HPDE6-E6E7 (cell line): Measurements from ENCODE around the gene DIDO1.
"Not testable (repeated sequence)": the region's sequence is repeated elsewhere in the genome, so short reads cannot be mapped to it uniquely, and the experiment has no call there.

ENCODE experiments used
- DNase-seq: peaks from one replicate; pipeline ENCODE4 v3.0.0; 2011; ENCODE audit warnings: missing footprints; ENCODE audit errors: extremely low spot score

The DIDO1 gene

DNA sequence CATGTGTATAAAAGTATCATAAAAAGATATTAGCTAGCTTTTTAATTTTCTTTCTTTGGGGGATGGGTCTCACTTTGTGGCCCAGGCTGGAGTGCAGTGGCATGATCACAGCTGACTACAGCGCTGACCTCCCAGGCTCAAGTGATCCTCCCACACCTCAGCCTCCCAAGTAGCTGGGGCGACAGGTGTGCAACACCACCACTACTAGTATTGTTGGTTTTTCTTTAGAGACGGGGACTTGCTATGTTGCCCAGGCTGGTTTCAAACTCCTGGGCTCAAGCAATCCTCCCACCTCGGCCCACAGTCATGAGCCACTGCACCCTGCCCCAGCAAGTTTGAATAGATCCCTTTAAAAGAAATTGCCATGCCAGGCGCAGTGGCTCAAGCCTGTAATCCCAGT lies 71.2 kb downstream of the DIDO1 start:
- DNase-seq, result no peak

DNA sequence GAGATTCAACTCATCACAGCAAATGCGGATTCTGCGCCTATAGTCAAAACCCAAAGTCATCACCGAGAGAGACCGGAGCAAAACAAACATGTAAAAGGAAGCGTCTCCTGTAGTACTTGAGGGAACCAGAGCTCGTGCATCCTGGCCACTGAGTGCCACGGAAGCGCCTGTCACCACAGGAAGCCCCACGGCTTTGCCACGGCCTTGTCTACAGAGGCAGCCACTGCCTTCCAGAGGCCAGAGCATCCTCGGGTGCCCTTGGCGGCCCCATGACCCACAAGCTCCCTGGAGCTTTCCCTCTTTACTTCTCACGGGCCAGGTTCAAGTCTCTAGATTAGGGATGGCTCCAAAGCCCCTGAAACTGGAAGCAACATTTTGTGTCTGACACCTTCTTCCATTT lies 72.2 kb downstream of the DIDO1 start:
- DNase-seq, result no peak

DNA sequence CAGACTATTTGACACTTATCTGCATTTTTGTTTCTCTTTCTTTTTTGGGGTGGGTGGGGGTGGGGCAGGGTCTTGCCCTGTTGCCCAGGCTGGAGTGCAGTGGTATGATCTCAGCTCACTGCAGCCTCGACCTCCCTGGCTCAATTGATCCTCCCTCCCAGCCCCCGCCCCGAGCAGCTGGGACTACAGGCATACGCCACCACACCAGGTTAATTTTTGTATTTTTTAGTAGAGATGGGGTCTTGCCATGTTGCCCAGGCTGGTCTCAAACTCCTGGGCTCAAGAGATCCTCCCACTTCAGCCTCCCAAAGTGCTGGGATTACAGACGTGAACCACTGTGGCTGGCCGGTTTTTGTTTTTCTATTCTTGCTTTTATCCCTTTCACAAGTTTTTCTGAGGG lies 73.0 kb downstream of the DIDO1 start:
- not testable (repeated sequence) for DNase-seq

DNA sequence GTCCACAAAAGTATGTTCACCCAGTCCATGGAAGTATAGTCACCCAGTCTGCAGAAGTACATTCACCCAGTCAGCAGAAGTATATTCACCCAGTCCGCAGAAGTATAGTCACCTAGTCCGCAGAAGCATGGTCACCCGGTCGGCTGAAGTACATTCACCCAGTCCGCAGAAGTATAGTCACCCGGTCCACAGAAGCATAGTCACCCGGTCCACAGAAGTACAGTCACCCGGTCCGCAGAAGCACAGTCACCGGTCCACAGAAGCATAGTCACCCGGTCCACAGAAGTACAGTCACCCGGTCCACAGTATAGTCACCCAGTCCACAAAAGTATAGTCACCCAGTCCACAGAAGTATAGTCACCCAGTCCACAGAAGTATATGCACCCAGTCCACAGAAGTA lies 73.5 kb downstream of the DIDO1 start:
- DNase-seq, result no peak

DNA sequence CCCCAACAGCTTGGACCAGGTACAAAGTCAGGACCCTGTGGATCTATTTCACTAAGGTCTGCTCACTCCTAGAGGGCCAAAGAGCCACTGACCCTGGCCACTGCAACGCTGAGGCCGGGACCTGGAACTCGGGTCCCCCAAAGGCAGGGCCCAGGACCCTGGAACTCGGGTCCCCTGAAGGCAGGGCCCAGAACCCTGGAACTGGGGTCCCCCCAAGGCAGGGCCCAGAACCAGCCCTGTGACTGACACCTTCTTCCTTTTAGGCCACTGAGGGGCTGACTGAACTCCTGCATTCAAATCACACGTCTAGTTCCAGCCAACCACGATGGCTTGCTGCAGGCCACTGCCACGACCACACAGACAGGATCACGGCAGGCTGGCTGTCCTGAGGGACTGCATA lies 74.1 kb downstream of the DIDO1 start:
- no peak for DNase-seq

DNA sequence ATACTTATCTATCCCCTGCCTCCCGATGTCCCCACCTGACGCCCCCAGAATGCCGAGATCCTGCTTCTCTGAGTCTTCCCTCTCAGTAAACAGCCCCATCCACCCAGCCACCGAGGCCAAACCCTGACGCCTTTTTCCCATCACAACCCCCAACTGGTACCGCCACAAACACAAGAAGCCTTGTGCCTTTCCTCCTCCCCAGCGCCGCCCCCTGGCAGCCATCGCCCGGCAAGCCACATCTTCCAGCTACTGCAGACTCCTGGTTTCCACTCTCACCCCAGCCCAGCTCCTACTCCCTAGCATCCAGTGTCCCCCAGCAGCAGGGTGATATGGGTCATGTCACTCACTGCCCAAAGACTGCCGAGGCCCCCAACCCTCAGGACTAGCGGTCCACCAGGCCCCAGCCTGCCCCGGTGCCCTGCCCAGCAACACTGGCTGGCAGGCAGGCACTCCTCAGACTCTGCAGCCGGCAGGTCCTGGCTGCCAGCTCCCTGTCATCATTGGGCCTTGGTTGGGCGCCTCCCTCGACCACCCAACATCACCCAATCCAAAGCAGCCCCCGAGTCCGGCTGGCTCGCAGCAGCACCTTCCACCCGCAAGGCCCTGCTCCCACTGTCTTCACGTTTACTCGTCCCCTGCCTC lies 75.9 kb downstream of the DIDO1 start:
- DNase-seq, result no peak

DNA sequence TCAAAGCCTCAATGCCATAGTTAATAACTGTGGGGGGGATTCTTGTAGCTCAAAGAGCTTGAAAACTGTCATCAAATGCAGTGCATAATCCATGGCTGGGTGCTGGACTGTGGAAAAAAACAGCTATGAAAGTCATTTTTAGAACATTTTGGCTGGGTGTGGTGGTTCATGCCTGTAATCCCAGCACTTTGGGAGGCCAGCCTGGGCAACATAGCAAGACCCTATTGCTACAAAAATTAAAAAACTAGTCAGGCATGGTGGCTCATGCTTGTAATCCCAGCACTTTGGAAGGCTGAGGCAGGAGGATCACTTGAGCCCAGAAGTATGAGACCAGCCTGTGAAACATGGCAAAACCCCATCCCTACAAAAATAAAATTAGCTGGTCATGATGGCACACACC lies 76.9 kb downstream of the DIDO1 start:
- DNase-seq, result no peak

DNA sequence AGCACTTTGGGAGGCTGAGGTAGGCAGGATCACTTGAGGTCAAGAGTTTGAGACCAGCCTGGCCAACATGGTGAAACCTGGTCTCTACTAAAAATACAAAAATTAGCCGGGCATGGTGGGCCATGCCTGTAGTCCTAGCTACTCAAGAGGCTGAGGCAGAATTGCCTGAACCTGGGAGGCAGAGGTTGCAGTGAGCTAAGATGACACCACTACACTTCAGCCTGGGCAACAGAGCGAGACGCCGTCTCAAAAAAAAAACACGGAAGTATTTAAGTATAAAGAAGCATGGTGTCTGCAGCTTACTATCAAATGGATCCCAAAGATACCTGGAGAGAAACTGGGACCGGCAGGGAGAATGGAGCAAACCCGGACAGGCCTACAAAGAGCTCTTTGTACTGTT lies 77.4 kb downstream of the DIDO1 start:
- DNase-seq, result not testable (repeated sequence)

DNA sequence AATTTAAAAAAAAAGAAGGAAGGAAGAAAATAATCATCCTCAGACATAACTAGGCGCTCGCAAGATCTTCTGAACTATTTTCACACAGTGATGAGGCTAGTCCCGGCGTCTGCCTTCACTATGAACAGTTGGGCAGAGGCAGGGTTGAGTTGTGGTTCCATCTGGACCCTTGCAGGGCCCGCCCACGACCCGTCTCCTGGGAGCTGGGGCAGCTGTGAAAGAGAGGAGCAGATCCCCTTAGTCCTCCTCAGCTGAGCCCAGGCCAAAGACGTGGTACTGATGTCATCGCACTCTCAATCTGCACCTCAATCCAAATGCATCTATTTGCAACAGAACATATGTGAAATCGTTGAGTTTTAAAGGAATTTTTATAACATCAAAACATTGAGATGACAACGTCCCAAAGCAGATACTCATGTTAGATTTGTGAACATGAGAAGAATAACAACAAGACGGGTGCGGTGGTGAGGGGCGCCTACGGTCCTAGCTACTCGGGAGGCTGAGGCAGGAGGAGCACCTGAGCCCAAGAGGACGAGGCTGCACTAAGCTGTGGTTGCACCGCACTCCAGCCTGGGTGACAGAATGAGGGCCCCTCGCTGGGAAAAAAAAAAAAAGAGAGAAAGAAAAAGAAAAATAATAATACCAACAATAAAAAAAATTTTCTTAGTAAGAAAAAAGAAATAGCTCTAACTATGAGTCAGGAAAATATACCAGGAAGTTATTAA lies 80.0 kb downstream of the DIDO1 start:
- DNase-seq, result no peak

DNA sequence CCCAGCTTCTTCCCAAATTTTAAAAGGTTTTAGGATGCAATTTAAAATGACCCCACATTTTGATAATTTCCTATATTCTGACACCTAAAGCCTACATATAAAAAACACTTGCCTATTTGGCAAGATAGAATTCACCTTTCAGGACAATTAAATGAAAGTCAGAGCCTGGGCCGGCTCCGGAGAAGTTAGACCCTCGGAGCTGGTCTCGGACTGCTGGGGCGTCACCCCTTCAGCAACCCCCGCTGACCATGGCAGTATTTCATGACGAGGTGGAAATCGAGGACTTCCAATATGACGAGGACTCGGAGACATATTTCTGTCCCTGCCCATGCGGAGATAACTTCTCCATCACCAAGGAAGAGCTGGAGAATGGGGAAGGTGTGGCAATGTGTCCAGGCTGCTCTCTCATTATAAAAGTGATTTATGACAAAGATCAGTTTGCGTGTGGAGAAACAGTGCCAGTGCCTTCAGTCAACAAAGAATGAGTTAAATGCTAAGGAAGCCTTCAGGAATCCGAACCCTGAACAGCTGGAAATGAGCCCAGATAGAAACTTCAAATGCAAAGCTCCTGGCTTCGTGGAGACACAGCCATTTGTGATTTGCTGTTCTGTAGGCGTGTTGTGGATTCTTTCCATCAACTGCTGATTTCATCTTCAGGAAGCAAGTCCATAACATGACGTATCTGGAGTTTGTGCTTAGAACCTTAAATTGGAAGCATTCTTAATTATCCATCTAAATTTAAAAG lies 80.7 kb downstream of the DIDO1 start:
- DNase-seq, result no peak

DNA sequence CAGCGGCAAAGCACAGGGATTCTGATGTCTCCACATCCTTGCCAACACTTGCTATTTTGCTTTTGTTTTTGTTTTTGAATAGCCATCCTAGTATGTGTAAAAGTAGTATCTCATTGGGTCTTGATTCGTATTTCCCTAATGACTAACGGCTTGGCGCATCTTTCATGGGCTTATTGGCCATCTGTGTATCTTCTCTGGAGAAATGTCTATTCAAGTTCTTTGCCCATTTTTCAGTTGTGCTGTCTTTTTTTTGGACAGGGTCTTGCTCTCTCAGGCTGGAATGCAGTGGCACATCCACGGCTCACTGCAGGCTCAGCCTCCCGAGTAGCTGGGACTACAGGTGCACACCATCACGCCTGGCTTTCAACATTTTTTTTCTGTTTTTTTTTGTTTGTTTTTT lies 82.1 kb downstream of the DIDO1 start:
- DNase-seq, result no peak

DNA sequence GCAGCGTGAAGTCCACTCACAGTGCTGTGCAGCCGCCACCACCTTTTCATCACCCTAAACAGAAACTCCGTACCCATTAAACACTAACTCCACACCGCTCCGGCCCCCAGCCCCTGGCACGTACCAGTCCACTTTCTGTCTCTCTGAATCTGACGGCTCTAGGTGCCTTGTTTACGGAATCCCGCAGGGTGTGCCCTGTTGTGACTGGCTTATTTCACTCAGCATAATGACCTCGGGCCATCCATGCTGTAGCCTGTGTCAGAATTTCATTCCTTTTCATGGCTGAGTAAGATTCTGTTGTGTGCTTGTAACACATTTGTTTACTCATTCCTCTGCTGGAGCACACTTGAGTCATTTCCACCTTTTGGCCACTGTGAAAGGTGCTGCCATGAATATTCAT lies 82.6 kb downstream of the DIDO1 start:
- DNase-seq, result no peak

DNA sequence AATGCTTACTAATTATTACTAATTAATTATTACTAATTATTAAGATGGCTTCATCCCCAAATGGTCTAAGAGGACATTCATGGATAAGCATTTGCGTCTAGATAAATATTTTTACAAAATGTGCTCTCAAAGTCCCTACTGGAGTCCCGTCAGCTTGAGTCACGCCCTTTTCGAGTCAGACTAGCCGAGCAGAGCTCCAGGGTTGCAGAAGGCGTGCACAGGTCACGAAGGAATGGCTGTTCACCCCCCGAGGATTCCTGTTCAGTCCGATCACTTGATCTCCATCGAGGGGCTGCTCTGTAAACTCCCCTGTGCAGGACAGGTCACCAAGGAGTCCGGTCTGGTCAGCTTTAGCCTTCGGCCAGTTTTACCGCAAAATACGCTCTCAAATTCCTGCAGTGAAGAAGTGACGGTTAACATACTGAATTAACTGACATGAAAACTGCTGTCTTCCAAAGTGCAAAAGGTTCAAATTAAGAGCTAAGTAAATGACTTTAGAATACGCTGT lies 84.5 kb downstream of the DIDO1 start:
- DNase-seq, result no peak

DNA sequence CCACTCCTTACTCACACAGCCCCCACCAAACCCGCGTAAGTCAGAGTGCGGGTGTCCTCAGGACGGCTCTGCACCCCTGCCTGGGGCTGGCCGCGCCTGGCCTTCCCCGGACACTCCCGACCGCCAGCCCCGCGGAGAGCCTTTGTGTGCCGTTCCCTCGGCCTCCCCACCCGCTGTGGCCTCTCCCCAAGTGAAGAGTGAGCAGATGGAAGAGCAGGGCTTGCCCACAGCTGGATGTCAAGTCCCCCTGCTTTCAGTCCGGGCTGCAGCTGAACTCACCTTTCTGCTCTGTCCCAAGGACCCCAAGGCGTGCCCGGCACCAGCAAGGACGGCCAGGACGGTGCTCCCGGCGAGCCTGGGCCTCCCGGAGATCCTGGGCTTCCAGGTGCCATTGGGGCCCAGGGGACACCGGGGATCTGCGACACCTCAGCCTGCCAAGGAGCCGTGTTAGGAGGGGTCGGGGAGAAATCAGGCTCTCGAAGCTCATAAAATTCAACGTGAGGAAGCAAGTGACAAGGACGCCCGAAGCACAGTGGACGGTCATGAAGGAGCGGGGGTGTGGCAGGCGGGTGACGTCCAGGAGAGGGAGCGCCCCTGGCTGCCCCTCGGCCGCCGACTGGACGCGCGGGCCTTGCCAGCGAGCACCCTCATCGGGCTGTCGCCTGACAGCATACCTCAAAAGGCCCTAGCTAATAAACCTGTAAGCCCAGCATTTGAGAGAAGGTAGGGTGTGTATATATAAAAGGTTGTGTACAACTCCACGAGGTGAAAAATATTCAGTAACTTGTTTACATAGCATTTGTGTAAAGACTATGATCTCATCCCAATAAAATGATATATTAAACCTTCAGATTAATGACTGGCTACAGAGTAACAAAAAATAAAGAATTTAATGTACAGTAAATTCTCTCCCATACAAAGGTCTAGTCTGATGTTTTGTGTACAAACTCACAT lies 85.8 kb downstream of the DIDO1 start:
- no peak for DNase-seq

DNA sequence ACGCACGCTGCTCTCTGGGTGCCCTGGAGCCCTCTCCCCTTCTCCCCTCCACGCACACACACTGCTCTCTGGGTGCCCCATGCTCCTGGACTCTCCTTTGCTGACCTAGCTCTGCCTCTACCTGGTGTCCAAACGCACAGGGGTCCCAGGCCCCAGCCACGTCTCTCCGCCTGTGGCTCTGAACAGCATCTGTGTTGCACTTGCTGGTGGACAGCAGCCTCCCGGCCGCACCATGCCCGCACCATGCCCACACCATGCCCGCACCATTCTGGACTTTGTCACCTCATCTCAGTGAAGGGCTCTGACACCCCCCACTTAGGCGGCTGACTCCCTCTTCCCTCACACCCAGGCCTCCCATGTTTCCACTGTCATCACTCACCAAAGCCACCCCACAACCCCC lies 86.5 kb downstream of the DIDO1 start:
- DNase-seq, result no peak

DNA sequence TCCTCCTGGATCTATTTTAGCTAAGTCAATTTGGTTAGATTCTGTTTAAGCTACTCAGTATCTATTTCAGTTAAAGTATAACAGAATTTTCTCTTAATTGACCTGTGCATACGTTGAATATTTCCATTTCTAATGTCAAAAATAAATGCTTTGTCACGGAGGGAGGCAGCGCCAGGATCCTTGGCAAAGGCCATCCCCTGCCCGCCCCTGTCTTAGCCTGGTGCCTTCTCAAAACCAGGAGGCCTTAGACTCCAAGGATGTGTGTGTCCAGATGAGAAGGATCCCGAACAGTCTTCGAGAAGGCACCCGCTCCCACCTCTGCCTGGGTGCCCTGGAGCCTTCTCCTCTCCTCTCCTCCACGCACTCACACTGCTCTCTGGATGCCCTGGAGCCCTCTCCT lies 87.0 kb downstream of the DIDO1 start:
- DNase-seq, result no peak

DNA sequence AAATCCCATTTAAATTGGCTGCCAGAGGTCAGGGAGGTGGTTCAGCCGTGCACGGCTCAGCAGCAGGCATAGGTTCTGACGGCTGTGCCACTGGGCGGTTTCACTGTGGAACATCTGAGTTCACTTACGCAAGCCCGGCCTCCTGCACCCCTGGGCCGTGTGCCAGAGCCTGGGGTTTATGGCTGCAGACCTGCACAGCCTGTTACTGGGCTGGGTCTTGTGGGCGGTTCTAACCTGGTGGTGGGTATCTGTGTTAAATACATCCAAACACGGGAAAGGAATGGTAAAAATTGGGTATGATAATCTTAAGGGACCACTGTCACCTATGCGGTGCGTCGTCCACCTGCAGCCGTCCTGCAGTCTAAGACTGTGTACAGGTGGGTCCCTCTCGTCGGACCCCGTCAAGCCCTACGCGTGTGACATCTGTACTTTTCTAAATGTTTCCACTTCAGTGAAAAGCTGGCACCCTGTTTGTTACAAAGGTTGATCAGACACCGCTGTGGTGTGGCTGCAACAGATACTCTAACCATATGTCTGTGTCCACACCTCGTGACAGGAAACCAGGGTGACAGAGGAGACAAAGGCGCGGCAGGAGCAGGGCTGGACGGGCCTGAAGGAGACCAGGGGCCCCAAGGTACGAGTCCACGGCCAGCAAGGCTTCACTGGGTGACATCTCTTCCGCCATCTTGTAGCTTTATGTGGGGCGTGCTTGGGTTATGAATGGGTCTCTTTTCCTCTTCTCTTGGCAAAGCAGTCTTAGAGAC lies 88.0 kb downstream of the DIDO1 start:
- DNase-seq, result no peak

DNA sequence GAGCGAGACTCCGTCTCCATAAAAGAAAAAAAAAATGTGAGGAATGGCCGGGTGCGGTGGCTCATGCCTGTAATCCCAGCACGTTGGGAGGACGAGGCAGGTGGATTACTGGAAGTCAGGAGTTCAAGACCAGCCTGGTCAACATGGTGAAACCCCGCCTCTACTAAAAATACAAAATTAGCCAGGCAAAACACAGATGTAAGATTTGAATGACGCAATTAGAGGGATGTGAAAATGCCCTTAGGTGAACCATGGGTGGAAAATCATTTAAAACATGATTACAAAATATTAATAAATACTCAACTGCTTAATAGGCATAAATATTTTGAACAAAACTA lies 88.5 kb downstream of the DIDO1 start:
- DNase-seq, result no peak

DNA sequence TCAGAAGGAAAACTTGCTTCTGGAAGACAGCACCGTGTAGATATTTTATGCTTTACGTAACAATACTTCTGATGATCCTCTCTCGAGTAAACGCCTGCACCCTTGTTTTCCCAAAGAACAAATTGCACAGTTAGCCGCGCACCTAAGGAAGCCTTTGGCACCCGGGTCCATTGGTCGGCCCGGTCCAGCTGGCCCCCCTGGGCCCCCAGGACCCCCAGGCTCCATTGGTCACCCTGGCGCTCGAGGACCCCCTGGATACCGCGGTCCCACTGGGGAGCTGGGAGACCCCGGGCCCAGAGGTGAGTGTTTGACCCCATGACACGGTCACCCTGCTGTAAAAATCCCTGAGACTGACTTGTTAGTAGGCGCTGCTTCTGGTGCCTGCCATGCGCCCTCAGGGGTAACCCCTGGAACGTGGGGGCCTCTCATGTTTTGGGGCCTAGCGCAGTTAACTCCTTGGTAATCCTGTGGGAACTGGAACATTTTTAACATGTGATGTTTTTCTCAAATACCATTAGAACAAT lies 89.3 kb downstream of the DIDO1 start:
- no peak for DNase-seq

DNA sequence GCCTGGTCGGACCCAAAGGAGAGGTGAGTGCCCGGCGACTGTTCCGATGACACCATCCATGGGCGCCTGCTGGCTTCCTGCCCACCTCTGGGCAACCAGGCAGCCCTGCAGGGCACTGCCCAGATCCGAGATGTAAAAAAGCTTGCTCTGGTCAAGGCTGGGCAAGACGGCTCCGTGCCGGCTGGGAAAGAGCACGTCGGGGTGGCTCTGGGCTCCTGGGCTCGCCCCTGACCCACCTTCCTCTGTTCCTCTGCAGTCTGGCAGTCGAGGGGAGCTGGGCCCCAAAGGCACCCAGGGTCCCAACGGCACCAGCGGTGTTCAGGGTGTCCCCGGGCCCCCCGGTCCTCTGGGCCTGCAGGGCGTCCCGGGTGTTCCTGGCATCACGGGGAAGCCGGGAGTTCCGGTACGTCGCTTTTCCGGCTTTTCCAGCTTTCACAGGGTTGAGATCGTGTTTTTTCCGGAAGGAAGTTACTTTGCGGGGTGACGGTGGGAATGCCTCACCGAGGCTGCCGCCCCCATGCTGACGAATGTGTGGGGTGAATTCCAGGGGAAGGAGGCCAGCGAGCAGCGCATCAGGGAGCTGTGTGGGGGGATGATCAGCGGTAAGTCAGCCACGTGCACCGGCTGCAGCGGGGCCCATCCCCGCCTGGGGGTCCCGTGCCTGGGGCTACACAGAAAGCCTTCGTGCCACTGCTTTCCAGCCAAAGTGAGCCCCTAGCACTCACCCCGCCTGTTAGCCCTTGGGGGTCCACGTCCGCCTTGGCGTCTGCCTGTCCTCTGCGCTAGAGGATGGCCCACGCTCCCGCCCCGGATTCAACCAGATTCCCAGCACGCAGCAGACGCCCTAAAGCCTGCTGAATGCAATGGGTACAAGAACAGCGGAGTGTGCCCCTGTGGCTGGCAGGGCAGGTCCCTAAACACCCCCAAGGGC lies 90.1 kb downstream of the DIDO1 start:
- DNase-seq, result no peak
